ENCODE data around the gene MBD5.

GRCh38 chr2:148273158-148273691, 252.3 kb downstream of the MBD5 start:
- TF ChIP-seq CTCF (IDR thresholded peaks at IDR 0.05), result no peak
- no peak for TF ChIP-seq REST (IDR thresholded peaks at IDR 0.05)
- TF ChIP-seq HOXA7 (CRISPR knock-in tag; IDR thresholded peaks at IDR 0.05), result no peak
- no peak for TF ChIP-seq CEBPB (IDR thresholded peaks at IDR 0.05)
- TF ChIP-seq SMC3 (IDR thresholded peaks at IDR 0.05), result no peak
- no peak for TF ChIP-seq MAZ (IDR thresholded peaks at IDR 0.05; ENCODE audit: borderline replicate concordance, low read depth, low read length)
- TF ChIP-seq ELK1 (IDR thresholded peaks at IDR 0.05; ENCODE audit: low read depth, low read length), result no peak
- no peak for TF ChIP-seq EP300 (IDR thresholded peaks at IDR 0.05)
- TF ChIP-seq HMGXB4 (CRISPR knock-in tag; IDR thresholded peaks at IDR 0.05; ENCODE audit: borderline replicate concordance), result no peak

Measured in A549 (cell line).